ENCODE data around the gene ABLIM2. TPM values are rescaled to one million over a fixed set of nuclear protein-coding genes. Genes with fewer than 3 reads are reported as not detected.

Gene ABLIM2
- total and polyA plus RNA-seq, 2 of the 8 experiments (the other 6 are each of a cell fraction or from before 2014, with no cell fraction given): 2.8 to 3.0 TPM

DNA sequence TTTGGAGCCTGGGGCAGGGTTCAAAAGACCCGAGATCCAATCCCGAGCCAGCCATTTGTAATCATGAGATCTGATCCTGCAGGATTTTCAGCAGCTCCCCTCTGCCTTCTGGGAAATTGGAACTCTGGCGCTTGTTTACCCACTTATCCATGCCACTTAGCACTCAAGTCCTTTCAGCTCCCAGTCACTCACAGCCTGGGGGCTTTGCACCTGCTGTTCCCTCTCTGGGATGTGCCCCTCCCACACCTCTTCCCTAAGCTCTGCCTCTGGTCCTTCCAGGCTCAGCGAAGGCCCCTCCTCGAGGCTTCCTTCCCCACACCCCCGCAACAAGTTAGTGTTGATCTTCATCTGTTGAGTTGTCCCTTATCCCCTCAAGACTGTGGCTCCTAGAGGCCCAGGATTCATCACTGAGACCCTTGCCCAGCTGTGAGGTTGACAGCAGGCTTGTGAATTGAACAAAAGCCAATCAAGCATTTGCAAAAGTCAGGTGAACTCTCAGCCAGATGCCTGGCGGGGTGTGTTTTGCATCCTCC is 119.8 kb downstream of the ABLIM2 start (continued):
- TF ChIP-seq RFX5 (IDR thresholded peaks at IDR 0.05; ENCODE audit: borderline replicate concordance, low read depth, low read length) (no peak), TEAD4 (IDR thresholded peaks at IDR 0.05; ENCODE audit: low read depth, low read length) (no peak)

All from H1 (cell line).